GM19240 (cell line): Measurements from ENCODE around the gene CSMD2.

Experiments used
- DNase-seq: peaks from one replicate; pipeline ENCODE4 v3.0.0; 2011; ENCODE audit warnings: low spot score; ENCODE audit not compliant: insufficient read length

The CSMD2 gene

DNA sequence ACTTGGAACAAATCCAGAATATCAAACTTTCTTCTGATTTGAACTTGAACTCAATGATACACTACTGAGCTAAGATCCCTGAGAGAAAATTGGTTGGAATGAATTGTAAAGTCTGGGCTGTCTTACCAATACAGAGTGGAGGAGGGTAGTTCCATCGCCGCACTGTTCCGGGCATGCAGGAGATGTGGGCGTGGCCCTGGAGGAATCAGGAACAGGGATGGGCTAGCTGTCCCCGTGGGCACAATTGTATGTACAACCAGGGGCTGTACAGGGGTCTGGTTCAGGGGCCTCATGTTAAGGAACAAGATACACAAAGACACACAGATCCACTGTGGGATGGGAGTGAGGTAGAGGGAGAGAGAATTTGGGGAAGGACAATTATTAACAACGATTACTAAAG lies 548.2 kb downstream of the CSMD2 start:
- DNase-seq: no peak

DNA sequence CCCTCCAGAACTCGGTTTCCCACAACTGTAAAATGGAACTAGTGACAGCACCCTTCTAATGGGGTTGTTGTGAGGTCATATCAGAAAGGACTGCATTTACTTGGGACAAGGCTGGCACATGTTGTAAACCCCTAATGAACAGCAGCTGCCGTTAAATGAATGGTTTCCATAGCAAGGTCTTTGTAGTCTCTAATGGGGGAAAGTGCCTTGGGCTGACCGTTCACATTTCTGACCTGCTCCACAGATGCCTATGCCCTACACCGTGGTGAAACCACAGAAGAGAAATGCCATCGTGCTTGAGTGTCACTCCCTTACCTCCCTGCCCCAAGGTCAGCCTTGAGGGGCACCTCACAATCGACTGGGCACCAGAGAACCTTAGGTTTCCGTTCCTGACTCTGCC lies 549.5 kb downstream of the CSMD2 start:
- DNase-seq: no peak

GRCh38 chr1:33610864-33611455 lies 554.1 kb downstream of the CSMD2 start:
- DNase-seq: no peak

GRCh38 chr1:33610391-33610790 lies 554.6 kb downstream of the CSMD2 start:
- DNase-seq: no peak

DNA sequence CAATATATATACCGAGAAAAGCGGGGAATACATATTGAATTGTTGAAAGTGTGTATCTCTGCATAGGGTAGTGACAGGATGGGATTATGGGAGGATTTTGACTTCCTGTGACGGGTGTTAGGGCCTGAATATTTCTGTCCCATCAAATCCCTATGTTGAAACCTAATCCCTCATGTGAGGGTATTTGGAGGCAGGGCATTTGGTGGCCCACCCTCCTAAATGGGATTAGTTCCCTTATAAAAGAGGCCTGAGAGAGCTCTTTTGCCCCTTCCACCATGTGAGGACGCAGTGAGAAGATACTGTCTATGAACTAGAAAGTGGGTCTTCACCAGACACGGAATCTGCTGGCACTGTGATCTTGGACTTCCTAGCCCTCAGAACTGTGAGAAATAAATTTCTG lies 555.3 kb downstream of the CSMD2 start:
- no peak for DNase-seq

GRCh38 chr1:33608825-33609400 lies 556.1 kb downstream of the CSMD2 start:
- DNase-seq: no peak

DNA sequence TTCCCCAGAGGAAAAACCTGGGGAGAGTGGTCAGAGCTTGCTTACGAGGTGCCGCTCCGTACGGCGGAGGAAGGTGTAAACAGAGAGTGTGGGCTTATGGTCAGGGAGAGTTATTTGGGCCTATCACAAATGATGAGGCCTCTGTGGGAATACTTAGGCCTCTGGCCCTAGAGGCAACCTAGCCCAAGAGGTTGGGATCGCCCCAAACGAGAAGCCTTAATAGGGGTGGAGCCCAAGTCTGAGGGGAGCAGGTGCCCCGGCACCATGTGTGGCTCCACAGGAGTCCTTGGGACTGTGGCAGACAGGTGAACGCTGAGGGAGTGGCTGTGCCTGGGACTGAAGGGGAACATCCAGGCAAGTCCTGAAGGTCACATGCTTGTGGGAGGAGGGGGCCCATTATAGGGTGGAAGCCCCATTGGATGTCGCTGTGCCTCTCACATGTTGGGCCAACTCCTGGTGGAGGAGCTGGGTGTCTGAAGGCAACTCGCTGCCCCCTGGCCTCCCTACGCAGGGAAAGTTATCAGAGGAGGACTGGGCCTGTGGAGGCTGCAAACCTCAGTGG lies 557.5 kb downstream of the CSMD2 start:
- no peak for DNase-seq

DNA sequence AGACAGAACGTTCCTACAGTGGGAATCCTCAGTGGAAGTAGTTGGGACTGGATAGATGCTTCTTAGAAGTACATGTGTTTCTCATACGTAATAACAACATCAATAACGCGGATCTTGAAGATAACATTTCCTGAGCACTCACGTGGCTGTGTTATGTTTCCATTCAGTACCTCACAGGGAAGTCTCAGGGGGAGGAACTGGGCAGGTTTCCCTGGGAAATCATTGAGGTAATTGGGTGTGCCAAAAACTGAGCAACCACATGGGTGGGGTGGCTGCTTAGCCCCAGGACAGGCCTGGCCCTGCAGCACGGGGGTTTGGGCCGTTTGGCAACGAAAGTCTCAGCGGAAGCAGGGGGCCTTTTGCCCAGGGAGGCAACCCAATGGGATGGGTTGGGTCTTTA lies 558.8 kb downstream of the CSMD2 start:
- DNase-seq: no peak

- DNase-seq: no peak
Observed at GRCh38 chr1:33602271-33602670, 562.8 kb downstream of the CSMD2 start.

DNA sequence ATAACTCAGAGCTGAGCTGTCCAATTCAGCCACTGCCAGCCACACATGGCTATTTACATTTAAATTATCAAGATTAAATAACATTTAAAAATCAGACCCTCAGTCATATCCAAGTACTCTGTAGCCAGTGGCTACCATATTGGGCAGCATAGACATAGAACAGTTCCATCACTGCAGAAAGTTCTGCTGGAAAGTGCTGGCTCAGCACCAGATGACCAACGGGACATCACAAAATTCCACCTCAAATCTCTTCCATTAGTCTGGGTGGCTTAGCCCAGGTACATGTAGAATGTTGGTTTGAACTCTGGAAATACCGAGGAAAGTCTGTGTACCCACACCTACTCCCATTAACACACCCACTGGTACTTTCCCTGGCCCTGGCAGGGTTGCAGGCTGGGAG lies 563.3 kb downstream of the CSMD2 start:
- DNase-seq: no peak

DNA sequence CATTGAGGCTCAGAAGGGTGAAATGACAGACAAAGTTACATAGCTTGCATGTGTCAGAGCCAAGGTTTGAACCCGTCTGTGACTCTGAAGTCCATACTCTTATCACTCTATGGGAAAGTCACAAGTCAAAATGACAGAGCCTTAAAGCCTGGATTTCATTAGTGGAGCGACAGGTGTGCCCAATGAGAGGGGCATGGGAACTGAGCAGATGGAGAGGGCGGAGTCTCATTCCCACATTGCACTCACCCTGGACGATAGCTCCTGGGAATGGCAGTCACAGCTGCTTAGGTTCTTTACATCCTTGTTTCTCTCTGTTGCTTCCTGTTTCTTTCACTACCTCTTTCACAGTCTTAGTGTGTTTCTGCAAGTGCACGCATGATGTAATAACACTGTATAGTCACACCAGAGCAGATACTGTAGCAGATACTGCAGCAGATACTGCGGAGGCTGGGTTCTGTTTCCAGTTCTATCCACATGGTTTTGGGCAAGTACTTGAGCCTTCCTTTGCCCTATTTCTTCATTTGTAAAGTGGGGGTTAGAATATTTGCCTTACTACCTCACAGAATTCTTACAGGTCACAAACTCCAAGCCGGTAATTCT lies 565.4 kb downstream of the CSMD2 start:
- DNase-seq: no peak

GRCh38 chr1:33588726-33589125 lies 576.3 kb downstream of the CSMD2 start:
- no peak for DNase-seq

GRCh38 chr1:33586795-33587194 lies 578.2 kb downstream of the CSMD2 start:
- no peak for DNase-seq

- no peak for DNase-seq
Observed at GRCh38 chr1:33586106-33586505, 578.9 kb downstream of the CSMD2 start.

DNA sequence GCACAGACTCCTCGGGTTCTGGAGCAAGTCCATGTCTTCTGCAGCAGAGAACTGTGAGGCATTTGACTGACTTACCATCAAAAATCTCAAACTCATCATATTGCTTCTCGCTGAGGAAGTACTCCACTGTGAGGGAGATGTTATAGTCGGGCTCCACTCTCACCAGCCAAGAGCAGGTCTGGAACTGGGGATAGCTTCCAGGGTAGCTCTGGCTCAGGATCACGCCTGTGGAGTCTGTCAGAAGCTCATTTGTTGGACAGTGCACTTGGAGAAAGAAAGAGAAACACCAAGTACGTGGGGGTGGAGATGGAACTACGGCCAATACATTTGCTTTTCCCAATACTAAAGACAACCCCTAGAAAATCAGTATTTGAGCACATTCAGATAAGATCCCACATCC lies 581.5 kb downstream of the CSMD2 start:
- DNase-seq: no peak

GRCh38 chr1:33578557-33579448 lies 586.2 kb downstream of the CSMD2 start:
- no peak for DNase-seq

GRCh38 chr1:33577663-33578062 lies 587.4 kb downstream of the CSMD2 start:
- DNase-seq: no peak

- DNase-seq: no peak
Observed at GRCh38 chr1:33576821-33577599, 588.0 kb downstream of the CSMD2 start.

- DNase-seq: no peak
Observed at GRCh38 chr1:33575324-33575879, 589.6 kb downstream of the CSMD2 start.

DNA sequence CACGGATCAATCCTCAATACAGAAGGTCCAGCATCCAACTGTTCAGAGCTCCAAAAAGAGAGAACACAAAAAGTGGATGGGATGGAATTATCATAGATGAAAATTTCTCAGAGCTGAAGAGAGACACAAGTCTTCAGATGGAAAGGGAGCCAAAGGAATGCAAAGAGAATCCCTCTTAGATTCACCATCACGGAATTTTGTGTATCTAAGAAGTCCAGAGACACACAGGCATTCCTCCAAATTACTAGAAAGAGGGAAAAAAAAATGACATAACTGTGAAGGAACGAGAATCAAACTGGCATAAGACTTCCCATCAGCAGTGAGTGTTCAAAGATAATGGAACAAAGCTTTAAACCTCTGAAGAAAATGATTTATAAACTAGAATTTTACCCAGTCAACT lies 591.4 kb downstream of the CSMD2 start:
- DNase-seq: no peak

DNA sequence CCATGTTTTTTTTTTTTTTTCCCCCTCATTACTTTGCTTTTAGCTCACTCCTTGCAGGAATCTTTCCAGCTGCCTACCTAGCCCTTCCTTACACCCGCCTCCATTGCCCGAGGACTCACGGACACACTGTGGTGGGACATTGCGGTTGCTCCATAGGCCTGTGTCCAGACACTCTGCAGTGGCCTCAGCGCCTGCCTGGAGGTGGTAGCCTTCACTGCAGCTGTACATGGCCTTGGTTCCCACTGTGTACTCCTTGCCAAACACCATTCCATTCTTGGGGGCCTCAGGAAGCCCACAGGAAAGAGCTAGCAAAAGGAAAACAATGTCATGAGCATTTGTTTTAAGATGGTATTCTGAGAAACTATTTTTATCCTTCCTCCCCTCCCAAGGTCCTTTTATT lies 592.6 kb downstream of the CSMD2 start:
- no peak for DNase-seq
